Kidney (tissue), 14 donors: ENCODE measurements around the gene CDO1. TPM values are rescaled to one million over a fixed set of nuclear protein-coding genes. Genes with fewer than 3 reads are reported as not detected.

Experiments used
- DNase-seq, 5 donors: peaks; one replicate each; pipeline ENCODE4 v3.0.0-alpha.2; 2013 to 2020
- FAIRE-seq: peaks from 2 replicates; lab custom pipeline; 2012; peaks lifted over from hg19 to GRCh38; lab: Jason Lieb, UNC
- H3K27ac ChIP-seq, 2 donors: one replicate each; pipeline ENCODE4 v1.7.0; 2013; ENCODE audit warnings: low read depth in 2 of 2, low read length in 2 of 2, inconsistent platforms in 1 of 2
- H3K27me3 ChIP-seq: one replicate; pipeline ENCODE4 v1.7.1; 2013; ENCODE audit warnings: low read length, inconsistent platforms; ENCODE audit not compliant: control insufficient read depth, insufficient read depth
- H3K36me3 ChIP-seq, 3 donors: one replicate each; pipeline versions ENCODE4 v1.7.0 to v1.7.1; 2013; ENCODE audit warnings: low read length in 3 of 3, control low read depth in 1 of 3, inconsistent platforms in 1 of 3; ENCODE audit not compliant: insufficient read depth in 3 of 3, control insufficient read depth in 2 of 3
- H3K4me1 ChIP-seq, 3 donors: one replicate each; pipeline versions ENCODE4 v1.7.0 to v1.7.1; 2013; ENCODE audit warnings: low read length in 3 of 3, inconsistent platforms in 1 of 3, low read depth in 1 of 3; ENCODE audit not compliant: control insufficient read depth in 2 of 3, insufficient read depth in 2 of 3
- H3K4me3 ChIP-seq, 3 donors: one replicate each; pipeline versions ENCODE4 v1.7.0 to v1.8.1; 2013; ENCODE audit warnings: low read length in 3 of 3, control low read depth in 1 of 3, inconsistent platforms in 1 of 3
- H3K9ac ChIP-seq, 3 donors: one replicate each; pipeline versions ENCODE4 v1.7.0 to v1.7.1; 2013; ENCODE audit warnings: low read length in 3 of 3, control low read depth in 1 of 3, inconsistent platforms in 1 of 3
- H3K9me3 ChIP-seq, 3 donors: one replicate each; pipeline versions ENCODE4 v1.7.0 to v1.7.1; 2013; ENCODE audit warnings: low read length in 3 of 3, control low read depth in 1 of 3, inconsistent platforms in 1 of 3; ENCODE audit not compliant: control insufficient read depth in 2 of 3, insufficient read depth in 1 of 3
- intact Hi-C: fragments of 100-400 bp; cut with DNase I; formaldehyde crosslinking; loops from one replicate; pipeline ENCODE4 v1.11.1; 2022
- polyA plus RNA-seq: library from polyadenylated mRNA; stranded (reverse); fragments of 350-450 nt; fragmentation: Illumina TruSeq; extraction: RNeasy Lipid Tissue Mini Kit (QIAGEN cat#74804); gene quantifications from one replicate; pipeline ENCODE4 v1.2.3, GENCODE V29; 2014; ENCODE audit warnings: low read depth, low replicate concordance; ENCODE audit not compliant: insufficient read depth
- total RNA-seq: library from RNA; stranded (reverse); fragmentation: NEBNext Ultra II Directional; extraction: Animal tissue kit (Norgen Biotek cat#: 25700); gene quantifications from one replicate; pipeline ENCODE4 v1.2.1, GENCODE V29; 2021
- TF ChIP-seq, protein P1 (sequence below): IDR thresholded peaks from 3 replicates; pipeline ENCODE4 v1.5.1; 2012; ENCODE audit warnings: mild to moderate bottlenecking, moderate library complexity, borderline replicate concordance; ENCODE audit not compliant: insufficient read depth; ENCODE audit errors: extremely low read depth
- donor health status: control.
- donor health status: control.
- donor health status: control.
- donor health status: control.
- donor health status: control.
- donor health status: DM: yes; HTN: yes; CAD: no.
- donor health status: Normal renal cell carcinoma (clear cell type).

CDO1 gene
- total and polyA plus RNA-seq, 2 donors from 2014 or later: 1.7 to 3.0 TPM

DNA sequence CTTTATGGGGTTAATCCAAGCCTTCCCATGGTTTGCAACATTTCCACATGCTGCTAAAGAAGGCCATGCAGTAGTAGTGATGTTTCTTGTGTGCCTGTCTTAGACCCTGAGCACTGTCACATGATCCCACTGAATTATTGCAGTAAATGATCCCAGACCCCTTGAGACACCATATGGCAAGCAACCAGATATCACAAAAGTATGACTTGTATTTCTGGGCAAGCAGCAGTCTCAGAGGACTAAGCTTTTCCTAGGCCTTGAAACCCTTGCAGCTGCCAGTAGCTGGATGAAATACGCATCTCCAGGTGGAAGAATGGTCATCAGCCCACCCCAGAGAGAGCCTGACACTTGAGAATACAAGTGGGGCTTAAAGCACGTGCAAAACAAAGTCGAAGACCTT is 41.8 kb downstream of the CDO1 start:
- H3K4me1 ChIP-seq: no peaks in the 10 kb centered on the region
- no peaks in the 10 kb centered on the region for H3K36me3 ChIP-seq
- H3K27me3 ChIP-seq: no peaks in the 10 kb centered on the region
- DNase-seq: peak in 1 of 5 donors; percentile 42
- H3K27ac ChIP-seq: no peak overlapping the region
- H3K9me3 ChIP-seq: no peaks in the 10 kb centered on the region
- H3K4me3 ChIP-seq: no peak overlapping the region
- no peak overlapping the region for H3K9ac ChIP-seq
- intact Hi-C loops: no loop called here
- FAIRE-seq: no peak
- TF ChIP-seq, protein P1, sequence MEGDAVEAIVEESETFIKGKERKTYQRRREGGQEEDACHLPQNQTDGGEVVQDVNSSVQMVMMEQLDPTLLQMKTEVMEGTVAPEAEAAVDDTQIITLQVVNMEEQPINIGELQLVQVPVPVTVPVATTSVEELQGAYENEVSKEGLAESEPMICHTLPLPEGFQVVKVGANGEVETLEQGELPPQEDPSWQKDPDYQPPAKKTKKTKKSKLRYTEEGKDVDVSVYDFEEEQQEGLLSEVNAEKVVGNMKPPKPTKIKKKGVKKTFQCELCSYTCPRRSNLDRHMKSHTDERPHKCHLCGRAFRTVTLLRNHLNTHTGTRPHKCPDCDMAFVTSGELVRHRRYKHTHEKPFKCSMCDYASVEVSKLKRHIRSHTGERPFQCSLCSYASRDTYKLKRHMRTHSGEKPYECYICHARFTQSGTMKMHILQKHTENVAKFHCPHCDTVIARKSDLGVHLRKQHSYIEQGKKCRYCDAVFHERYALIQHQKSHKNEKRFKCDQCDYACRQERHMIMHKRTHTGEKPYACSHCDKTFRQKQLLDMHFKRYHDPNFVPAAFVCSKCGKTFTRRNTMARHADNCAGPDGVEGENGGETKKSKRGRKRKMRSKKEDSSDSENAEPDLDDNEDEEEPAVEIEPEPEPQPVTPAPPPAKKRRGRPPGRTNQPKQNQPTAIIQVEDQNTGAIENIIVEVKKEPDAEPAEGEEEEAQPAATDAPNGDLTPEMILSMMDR: no peak

DNA sequence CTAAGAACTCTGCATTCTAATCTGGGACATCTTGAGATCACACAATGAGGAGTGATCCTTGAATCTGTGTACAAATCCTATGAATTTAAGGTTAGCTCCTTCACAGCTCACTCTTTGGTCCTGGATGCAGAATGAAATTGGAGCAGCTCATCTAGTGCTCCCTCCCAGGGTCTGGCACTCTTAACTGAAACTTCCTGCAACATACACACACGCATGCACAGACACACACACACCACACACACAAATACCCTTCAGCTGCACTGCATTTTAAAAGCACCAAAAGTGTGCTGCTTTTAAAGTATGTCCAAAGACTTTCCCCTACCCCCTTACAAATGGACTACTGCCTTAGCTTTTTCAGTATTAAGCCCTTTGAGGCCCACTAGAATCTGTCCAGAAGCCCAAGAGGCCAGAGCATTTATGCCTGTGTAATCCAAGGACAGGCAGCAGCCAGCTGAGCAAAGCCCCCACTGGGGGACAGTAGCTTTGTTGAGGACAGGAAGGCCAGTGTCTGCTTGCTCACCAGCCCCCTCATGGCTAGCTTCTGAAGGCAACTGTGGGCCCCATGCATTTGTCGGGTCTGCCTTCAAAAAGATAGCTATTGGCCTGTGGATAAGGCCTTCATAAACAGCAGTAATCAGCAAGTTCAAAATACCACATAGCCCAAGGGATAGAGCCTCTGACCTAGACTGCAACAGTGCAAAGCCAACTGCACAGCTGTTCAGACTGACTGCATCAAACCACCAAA is 43.6 kb downstream of the CDO1 start:
- Histone ChIP-seq H3K36me3 (no peaks in the 10 kb centered on the region), H3K9ac (no peak overlapping the region), H3K27ac (no peak overlapping the region), H3K4me1 (no peaks in the 10 kb centered on the region), H3K27me3 (no peaks in the 10 kb centered on the region), H3K4me3 (no peak overlapping the region), H3K9me3 (no peaks in the 10 kb centered on the region)
- peak in 2 of 5 donors; percentile 15 to 24 for DNase-seq
- FAIRE-seq: no peak
- intact Hi-C loops: no loop called here
- TF ChIP-seq, protein P1: no peak

DNA sequence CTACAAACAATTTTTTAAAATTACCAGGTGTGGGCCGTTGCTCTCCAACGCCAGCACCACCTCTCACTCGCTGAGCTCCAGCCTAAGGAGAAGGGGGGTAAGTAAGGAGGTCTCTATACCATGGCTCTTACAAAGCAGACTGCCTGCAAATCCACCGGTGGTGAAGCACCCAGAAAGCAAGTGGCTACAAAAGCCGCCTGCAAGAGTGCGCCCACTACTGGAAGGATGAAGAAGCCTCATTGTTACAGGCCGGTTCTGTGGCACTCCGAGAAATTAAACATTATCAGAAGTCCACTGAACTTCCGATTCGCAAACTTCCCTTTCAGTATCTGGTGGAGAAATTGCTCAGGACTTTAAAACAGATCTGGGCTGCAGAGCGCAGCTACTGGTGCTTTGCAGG is 46.0 kb downstream of the CDO1 start:
- no peak overlapping the region for H3K9ac ChIP-seq
- H3K27me3 ChIP-seq: no peaks in the 10 kb centered on the region
- H3K9me3 ChIP-seq: no peaks in the 10 kb centered on the region
- DNase-seq (no peak), FAIRE-seq (no peak)
- TF ChIP-seq, protein P1: no peak
- H3K27ac ChIP-seq: no peak overlapping the region
- H3K36me3 ChIP-seq: no peaks in the 10 kb centered on the region
- no peaks in the 10 kb centered on the region for H3K4me1 ChIP-seq
- no peak overlapping the region for H3K4me3 ChIP-seq
- intact Hi-C loops: no loop called here
